HG03469 (cell line): ENCODE measurements around the gene TEX13D.

Source experiments
- ATAC-seq: cut with Tn5 transposase; IDR thresholded peaks from one replicate; pipeline ENCODE4 v1.9.1; 2021; ENCODE audit warnings: mild to moderate bottlenecking, moderate library complexity, moderate number of reproducible peaks; ENCODE audit not compliant: unreplicated experiment

The TEX13D gene

GRCh38 chrX:124347242-124347641 lies 14.8 kb downstream of the TEX13D start:
- ATAC-seq = no peak

DNA sequence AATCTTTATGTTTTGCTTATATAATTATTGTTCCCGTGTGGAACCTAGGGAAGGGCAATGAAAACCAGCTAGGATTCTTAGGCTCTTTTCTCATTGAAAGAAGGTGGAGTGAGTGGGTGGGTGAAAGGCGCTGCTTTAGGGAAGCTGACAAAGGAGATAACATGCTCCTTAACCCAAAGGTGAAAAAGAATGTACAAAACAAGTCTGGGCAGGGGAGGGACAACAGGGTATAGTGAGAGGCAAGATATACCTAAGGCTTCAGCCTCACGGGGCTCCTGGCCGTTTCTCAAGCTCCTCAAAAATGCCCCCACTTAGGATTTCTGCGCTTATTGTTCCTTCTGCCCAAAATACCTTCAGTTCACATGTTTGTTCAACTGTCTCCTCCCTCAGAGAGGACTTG lies 15.7 kb downstream of the TEX13D start:
- ATAC-seq = no peak

GRCh38 chrX:124348885-124349453 lies 16.5 kb downstream of the TEX13D start:
- ATAC-seq = no peak

GRCh38 chrX:124354648-124355047 lies 22.2 kb downstream of the TEX13D start:
- ATAC-seq = no peak

GRCh38 chrX:124358800-124359383 lies 26.4 kb downstream of the TEX13D start:
- ATAC-seq = no peak

- ATAC-seq = no peak
Measured at GRCh38 chrX:124362072-124362471, 29.6 kb downstream of the TEX13D start.

GRCh38 chrX:124362761-124363160 lies 30.3 kb downstream of the TEX13D start:
- ATAC-seq = no peak

DNA sequence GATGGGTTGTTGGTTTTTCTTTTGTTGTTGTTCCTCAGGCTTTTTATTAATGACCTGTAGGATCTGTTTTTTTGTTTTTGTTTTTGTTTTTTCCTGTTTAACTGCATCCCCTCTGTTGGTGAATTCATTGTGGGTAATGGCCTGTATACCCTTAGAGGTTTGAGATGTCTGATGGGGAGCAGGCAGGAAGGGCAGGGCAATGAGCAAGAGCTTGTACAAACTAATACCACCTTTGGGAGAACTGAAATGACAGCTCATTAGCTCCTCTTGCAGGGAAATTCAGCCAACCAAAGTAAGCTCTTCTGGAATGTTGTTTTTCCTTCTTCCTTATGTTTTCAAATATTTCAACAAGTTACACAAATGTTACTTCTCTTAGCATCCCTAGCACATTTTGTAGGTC lies 37.3 kb downstream of the TEX13D start:
- no peak for ATAC-seq

- no peak for ATAC-seq
Measured at GRCh38 chrX:124373348-124373747, 40.9 kb downstream of the TEX13D start.

- no peak for ATAC-seq
Measured at GRCh38 chrX:124378643-124379042, 46.2 kb downstream of the TEX13D start.

DNA sequence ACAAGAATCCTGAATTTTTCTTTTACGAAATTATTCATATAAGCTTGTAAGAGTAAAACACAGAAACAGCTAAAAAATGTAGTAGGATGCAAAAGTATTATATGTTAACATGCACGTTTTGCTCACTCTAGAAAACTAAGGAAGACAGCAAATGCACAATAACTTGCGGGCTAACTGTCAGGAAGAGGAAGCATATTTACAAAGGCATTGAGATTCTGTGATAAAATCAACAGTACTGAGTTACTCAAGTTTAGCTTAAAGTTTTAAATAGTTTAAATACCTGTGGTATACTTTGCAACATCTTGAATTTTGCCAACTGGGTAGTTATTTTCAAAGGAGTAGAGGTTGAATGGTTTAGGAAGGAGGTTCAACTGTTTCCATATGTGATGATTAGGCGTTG lies 50.9 kb downstream of the TEX13D start:
- no peak for ATAC-seq

- no peak for ATAC-seq
Measured at GRCh38 chrX:124386401-124386800, 53.9 kb downstream of the TEX13D start.
